IPS-18c (cell line): Measurements from ENCODE around the gene SLC22A15.
"Not testable (repeated sequence)": the region's sequence is repeated elsewhere in the genome, so short reads cannot be mapped to it uniquely, and the experiment has no call there.

Experiments used
- H3K4me3 ChIP-seq: 2 replicates; pipeline ENCODE4 v1.7.0; 2013; ENCODE audit warnings: low read depth, mild to moderate bottlenecking, low read length, moderate library complexity; ENCODE audit not compliant: insufficient read depth
- H3K9me3 ChIP-seq: one replicate; pipeline ENCODE4 v1.6.1; 2013; ENCODE audit warnings: mild to moderate bottlenecking, low read length, moderate library complexity; ENCODE audit not compliant: control insufficient read depth, insufficient read depth

The SLC22A15 gene

GRCh38 chr1:115977499-115978258, 1.4 kb downstream of the SLC22A15 start:
- H3K4me3 ChIP-seq: peak overlapping the region; percentile 75; the same call in 1 of the 2 replicates
- H3K9me3 ChIP-seq: no peaks in the 10 kb centered on the region

GRCh38 chr1:115978292-115978941, 2.1 kb downstream of the SLC22A15 start:
- H3K4me3 ChIP-seq: no peak overlapping the region
- no peaks in the 10 kb centered on the region for H3K9me3 ChIP-seq

GRCh38 chr1:115980156-115980555, 3.8 kb downstream of the SLC22A15 start:
- H3K4me3 ChIP-seq: no peak overlapping the region

GRCh38 chr1:115980998-115981993, 5.0 kb downstream of the SLC22A15 start:
- H3K9me3 ChIP-seq: no peaks in the 10 kb centered on the region
- H3K4me3 ChIP-seq: no peak overlapping the region

More at GRCh38 chr1:115980156-115980555, 3.8 kb downstream of the SLC22A15 start:
- no peaks in the 10 kb centered on the region for H3K9me3 ChIP-seq

DNA sequence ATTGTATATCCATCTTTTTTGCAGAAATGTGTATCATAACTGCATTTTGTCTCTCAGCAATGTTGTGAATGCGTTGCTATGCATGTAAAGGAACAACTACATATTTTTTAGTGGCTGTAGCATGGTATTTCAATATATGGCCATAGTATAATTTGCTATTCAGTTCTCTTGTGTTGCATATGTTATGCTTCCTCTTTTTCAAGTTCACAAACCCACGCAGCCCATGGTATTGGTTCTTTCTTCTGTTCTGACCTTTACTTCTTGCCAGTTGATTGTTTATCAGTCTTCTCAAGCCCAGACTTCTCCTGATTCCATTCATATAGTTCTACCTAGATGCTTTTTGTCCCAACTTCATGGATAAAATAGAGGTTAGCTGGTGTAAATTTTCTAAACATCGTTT, 6.1 kb downstream of the SLC22A15 start:
- H3K4me3 ChIP-seq: no peak overlapping the region

DNA sequence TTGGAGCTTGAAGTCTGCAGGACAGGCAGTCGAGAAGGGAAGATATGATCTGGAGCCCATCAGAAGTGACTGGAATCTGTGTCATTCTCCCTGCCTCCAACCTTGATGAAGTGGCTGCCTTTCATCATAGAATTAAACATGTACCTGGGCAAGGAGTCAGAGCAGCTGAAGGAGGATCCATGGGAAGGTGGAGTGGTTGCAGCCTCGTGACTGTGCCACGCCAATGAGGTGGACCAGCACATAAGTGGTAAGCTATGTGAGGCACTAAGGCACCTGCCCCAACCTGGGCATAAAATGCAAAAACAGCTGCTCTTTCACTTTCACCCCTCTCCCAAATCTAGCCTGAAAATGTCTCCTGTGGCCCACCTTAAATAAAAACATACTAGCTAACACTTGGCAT, 7.3 kb downstream of the SLC22A15 start:
- no peaks in the 10 kb centered on the region for H3K9me3 ChIP-seq

More for the DNA sequence above, 6.1 kb downstream of the SLC22A15 start:
- H3K9me3 ChIP-seq: no peaks in the 10 kb centered on the region

DNA sequence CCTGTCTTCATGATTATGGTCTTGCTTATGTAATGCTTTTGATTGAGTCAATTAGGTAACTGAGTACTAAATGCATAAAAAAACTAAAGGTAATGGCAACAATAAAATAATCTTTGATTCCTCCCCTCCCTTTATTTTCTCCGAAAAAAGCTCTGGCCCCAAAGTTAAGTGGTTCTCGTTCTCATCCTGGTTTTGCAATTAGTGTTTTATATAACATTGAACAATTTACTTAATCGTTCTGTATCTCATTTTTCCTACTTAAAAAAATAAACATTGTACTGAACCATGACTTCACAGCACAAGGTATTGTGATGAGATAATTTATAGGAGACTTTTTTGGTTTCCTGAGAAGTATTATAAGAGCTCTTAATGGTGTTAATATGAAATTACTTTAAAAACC, 11.3 kb downstream of the SLC22A15 start:
- no peak overlapping the region for H3K4me3 ChIP-seq
- no peaks in the 10 kb centered on the region for H3K9me3 ChIP-seq

More for the DNA sequence above, 7.3 kb downstream of the SLC22A15 start:
- no peak overlapping the region for H3K4me3 ChIP-seq

DNA sequence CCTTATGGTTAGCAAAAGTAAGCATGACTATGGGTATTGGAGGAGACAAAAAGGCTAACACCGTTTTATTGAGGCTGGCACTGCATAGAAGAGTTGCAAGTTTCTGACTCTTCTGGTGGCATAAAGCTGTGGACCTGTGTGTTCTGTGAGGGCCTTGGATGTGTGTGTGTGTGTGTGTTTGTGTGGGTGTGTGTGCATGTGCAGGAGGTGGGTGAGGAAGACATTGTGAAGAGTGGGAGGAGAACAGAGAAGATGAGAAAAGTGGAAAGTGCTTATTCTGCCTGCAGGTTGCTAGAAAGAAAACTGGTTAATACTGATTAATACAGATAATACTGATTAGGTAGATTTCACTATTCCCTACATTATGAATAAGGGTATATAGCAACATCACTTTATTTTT, 12.6 kb downstream of the SLC22A15 start:
- H3K9me3 ChIP-seq: no peaks in the 10 kb centered on the region
- no peak overlapping the region for H3K4me3 ChIP-seq

DNA sequence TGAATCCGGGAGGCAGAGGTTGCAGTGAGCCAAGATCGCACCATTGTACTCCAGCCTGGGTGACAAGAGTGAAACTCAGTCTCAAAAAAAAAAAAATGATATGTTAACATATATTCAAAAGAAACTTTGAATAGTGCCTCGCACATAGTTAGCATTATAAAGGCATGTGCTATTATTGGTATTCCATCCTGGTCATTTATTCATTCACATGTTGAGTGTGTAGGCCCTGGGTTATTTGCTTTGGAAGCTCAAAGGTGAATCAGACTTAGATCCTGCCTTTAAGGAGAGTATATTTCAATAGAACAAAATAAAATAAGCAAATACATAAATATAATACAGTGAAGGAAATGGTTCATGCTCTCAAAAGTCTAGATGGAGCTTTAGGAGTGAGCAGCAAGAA, 13.4 kb downstream of the SLC22A15 start:
- Histone ChIP-seq H3K4me3 (no peak overlapping the region), H3K9me3 (no peaks in the 10 kb centered on the region)

DNA sequence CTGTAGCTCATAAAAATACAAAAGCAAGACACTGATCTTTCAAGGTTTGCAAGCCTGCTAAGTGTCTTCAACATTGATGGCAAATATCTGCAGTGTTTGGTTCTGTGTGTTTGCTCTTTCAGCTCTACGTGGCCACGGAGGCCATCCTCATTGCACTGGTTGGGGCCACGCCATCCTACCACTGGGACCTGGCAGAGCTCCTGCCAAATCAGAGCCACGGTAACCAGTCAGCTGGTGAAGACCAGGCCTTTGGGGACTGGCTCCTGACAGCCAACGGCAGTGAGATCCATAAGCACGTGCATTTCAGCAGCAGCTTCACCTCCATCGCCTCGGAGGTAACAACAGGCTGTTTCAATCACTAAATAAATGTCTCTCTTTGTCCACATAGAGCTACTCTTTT, 15.6 kb downstream of the SLC22A15 start:
- Histone ChIP-seq H3K4me3 (no peak overlapping the region), H3K9me3 (no peaks in the 10 kb centered on the region)

- H3K4me3 ChIP-seq: not testable (repeated sequence)
Observed at GRCh38 chr1:115997921-115998320, 21.6 kb downstream of the SLC22A15 start.

DNA sequence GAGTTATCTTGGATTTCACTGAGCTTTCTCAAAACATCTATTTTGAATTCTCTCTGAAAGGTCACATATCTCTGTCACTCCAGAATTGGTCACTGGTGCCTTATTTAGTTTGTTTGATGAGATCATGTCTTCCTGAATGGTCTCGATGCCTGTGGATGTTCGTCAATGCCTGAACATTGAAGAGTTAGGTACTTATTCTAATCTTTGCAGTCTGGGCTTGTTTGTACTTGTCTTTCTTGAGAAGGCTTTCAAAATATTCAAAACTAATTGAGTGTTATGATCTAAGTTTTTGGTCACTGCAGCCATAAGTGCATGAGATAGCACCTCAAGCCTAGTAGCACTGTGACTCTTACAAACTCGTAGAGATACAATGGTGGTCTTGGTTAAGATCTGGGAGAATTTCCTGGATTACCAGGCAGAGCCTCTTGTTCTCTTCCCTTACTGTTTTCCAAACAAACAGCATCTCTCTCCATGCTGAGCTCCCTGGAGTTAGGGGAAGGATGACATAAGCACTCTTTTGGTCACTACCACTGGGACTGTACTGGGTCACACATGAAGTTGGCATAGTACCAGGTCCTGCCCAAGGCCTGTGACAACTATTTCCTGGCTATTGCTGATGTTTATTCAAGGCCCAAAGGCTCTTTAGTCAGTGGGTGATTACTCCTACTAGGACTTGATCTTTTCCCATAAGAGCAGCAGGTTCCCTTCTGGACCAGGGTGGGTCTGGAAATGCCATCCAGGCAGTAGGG, 25.6 kb downstream of the SLC22A15 start:
- Histone ChIP-seq H3K9me3 (no peaks in the 10 kb centered on the region), H3K4me3 (no peak overlapping the region)

More at GRCh38 chr1:115997921-115998320, 21.6 kb downstream of the SLC22A15 start:
- not testable (repeated sequence) for H3K9me3 ChIP-seq

GRCh38 chr1:116002781-116003420, 26.6 kb downstream of the SLC22A15 start:
- H3K9me3 ChIP-seq: no peaks in the 10 kb centered on the region
- no peak overlapping the region for H3K4me3 ChIP-seq

DNA sequence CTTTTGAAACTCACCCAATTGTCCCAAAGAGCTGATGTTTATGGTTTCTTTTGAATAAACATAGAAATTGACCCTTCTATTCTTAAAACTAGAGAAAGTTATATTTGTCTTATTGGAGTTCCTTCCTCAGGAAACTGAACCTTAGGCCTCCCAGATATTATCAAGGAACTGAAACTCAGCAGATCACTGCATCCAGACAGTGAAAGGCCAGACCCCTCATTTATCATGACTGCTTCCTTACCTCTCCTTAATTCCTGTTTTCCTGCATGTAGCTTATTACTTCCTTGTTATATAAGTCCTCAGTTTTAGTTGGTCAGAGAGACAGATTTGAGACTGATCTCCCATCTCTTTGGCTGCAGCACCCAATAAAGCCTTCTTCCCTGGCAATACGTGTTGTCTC, 27.5 kb downstream of the SLC22A15 start:
- Histone ChIP-seq H3K9me3 (no peaks in the 10 kb centered on the region), H3K4me3 (no peak overlapping the region)

DNA sequence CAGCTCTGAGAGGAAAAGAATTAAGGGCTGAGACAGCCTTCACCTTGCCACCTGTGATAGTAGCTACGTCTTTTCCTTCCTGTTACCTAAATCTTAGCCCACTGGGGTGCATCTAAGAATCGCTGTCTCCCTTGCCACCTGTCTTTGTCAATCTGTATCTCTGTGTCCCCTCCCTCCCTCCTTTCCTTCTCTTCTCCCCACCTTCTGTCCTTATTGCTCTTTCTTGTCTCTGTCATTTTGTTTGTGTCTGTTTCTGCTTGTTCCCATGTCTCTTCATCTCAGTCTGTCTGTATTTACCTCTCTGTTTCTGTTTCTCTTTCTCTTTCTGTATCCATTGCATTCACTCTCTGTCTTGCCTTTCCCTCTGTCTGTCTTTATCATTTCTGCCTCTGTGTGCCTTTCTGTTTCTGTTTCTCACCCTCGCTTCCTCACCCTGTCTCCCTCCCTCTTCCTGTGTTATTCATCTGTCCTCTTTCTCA, 30.2 kb downstream of the SLC22A15 start:
- no peak overlapping the region for H3K4me3 ChIP-seq
- no peaks in the 10 kb centered on the region for H3K9me3 ChIP-seq

DNA sequence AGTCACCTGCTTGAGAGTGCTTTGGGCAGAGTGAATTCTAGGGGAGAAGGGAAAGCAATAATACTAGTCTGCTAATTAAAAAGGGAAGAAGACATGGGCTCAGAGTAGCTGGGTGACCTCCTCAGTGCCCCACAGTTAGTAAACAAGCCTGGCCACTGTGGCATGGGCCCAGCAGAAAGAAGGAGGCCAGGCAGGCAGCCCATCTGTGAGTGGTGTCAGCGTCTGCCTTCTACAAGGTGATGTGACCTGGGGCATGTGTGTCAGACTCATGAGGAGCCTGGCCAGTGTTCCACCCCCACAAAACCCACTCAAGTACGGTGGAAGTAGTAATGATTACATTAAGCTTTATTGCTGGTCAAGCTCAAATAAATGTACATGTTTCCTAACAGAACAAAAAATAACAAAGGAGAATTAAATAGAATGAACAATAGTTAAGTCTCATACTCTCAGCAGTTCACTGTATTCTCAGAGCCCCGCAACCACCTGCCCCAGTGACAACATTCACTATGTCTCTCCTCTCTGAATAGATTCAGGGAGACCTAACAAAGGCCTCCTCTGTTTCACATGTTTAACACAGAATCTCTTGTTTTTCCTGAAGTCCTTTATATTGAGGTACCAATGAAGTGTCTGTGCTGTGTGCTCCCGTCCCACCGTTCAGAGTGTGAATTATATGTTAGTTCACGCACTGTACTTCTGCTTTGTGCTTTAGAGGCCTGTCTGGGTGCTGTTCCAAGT, 32.5 kb downstream of the SLC22A15 start:
- H3K9me3 ChIP-seq: no peaks in the 10 kb centered on the region
- H3K4me3 ChIP-seq: no peak overlapping the region
